H1 (cell line): ENCODE results near the gene IFNK. TPM values are rescaled to one million over a fixed set of nuclear protein-coding genes. Genes with fewer than 3 reads are reported as not detected.

Experiments used
- CTCF ChIA-PET: fragments of 300-600 bp; sonication (Branson Sonifier 250); formaldehyde crosslinking; loops from one replicate; lab custom pipeline; 2021; ENCODE audit not compliant: partially characterized antibody; lab: Charles Lee
- POLR2A ChIA-PET: fragments of 300-600 bp; sonication (Branson Sonifier 250); formaldehyde crosslinking; loops from one replicate; lab custom pipeline; 2021; ENCODE audit warnings: inconsistent platforms; ENCODE audit not compliant: partially characterized antibody; lab: Charles Lee
- DNase-seq, 2 experiments: peaks; one replicate each; pipeline versions ENCODE4 v3.0.0 to v3.0.0-alpha.2; 2010 to 2022; ENCODE audit warnings: low spot score in 2 of 2, low read depth in 1 of 2, mixed read lengths in 1 of 2
- FAIRE-seq: peaks from 2 replicates; lab custom pipeline; 2011; peaks lifted over from hg19 to GRCh38; lab: Jason Lieb, UNC
- H2AFZ ChIP-seq: 2 replicates; pipeline ENCODE4 v1.8.1; 2012; ENCODE audit warnings: low read length, inconsistent platforms
- H2AK5ac ChIP-seq: 2 replicates; pipeline ENCODE4 v1.6.1; 2013; ENCODE audit warnings: low read depth, low read length
- H2BK120ac ChIP-seq: replicated peaks from 2 replicates; pipeline ENCODE3; 2013; ENCODE audit warnings: low read depth, low read length, inconsistent platforms
- H2BK12ac ChIP-seq: 2 replicates; pipeline ENCODE4 v1.6.1; 2013; ENCODE audit warnings: low read depth, low read length
- H2BK15ac ChIP-seq: 2 replicates; pipeline ENCODE4 v1.6.1; 2013; ENCODE audit warnings: low read length
- H2BK20ac ChIP-seq: 2 replicates; pipeline ENCODE4 v1.6.1; 2013; ENCODE audit warnings: low read length
- H2BK5ac ChIP-seq: 2 replicates; pipeline ENCODE4 v1.6.1; 2013; ENCODE audit warnings: low read depth, low read length
- H3K14ac ChIP-seq: 2 replicates; pipeline ENCODE4 v1.6.1; 2013; ENCODE audit warnings: inconsistent platforms; ENCODE audit not compliant: insufficient read length
- H3K18ac ChIP-seq: 2 replicates; pipeline ENCODE4 v1.6.1; 2013; ENCODE audit warnings: low read length; ENCODE audit errors: extremely low read depth
- H3K23ac ChIP-seq: 2 replicates; pipeline ENCODE4 v1.6.1; 2013; ENCODE audit warnings: inconsistent platforms; ENCODE audit not compliant: insufficient read length
- H3K23me2 ChIP-seq: 2 replicates; pipeline ENCODE4 v1.6.1; 2013; ENCODE audit warnings: low read depth, low read length
- H3K27ac ChIP-seq: 2 replicates; pipeline ENCODE4 v1.6.1; 2011; ENCODE audit warnings: low read depth, low read length, inconsistent platforms
- H3K27me3 ChIP-seq, 4 experiments: replicated peaks in 1 of 4; 1 replicate in 1 of 4; 2 replicates in 3 of 4; pipeline versions ENCODE4 v1.6.1 to v1.8.1; 2011 to 2013; ENCODE audit warnings: low read length in 3 of 4, mild to moderate bottlenecking in 3 of 4, inconsistent platforms in 2 of 4, mixed read lengths in 2 of 4, moderate library complexity in 1 of 4; ENCODE audit not compliant: control insufficient read depth in 3 of 4, insufficient read depth in 3 of 4; ENCODE audit errors: extremely low read depth in 1 of 4
- H3K36me3 ChIP-seq, 4 experiments: 2 replicates each; pipeline versions ENCODE4 v1.6.1 to v1.8.1; 2011 to 2013; ENCODE audit warnings: mild to moderate bottlenecking in 4 of 4, low read length in 3 of 4, moderate library complexity in 2 of 4, control low read depth in 1 of 4, inconsistent platforms in 1 of 4; ENCODE audit not compliant: insufficient read depth in 4 of 4, control insufficient read depth in 2 of 4
- H3K4ac ChIP-seq: replicated peaks from 2 replicates; pipeline ENCODE3; 2013; ENCODE audit warnings: low read length, low read depth, mixed read lengths, inconsistent platforms; ENCODE audit not compliant: insufficient read length
- H3K4me1 ChIP-seq, 4 experiments: replicated peaks in 1 of 4; 1 replicate in 1 of 4; 2 replicates in 3 of 4; pipeline versions ENCODE4 v1.6.1 to v1.8.1; 2011 to 2013; ENCODE audit warnings: low read length in 3 of 4, inconsistent platforms in 2 of 4, mixed read lengths in 1 of 4; ENCODE audit not compliant: insufficient read depth in 4 of 4, control insufficient read depth in 3 of 4
- H3K4me2 ChIP-seq, 2 experiments: 2 replicates each; pipeline versions ENCODE4 v1.6.1 to v1.8.1; 2011 to 2013; ENCODE audit warnings: low read depth in 2 of 2, low read length in 2 of 2, control low read depth in 1 of 2, inconsistent platforms in 1 of 2, mild to moderate bottlenecking in 1 of 2; ENCODE audit not compliant: insufficient read depth in 1 of 2
- H3K4me3 ChIP-seq, 4 experiments: fragments of 200-600, 300-600 bp in 1 of 4; sonication (generic), shearing (Covaris generic), sonication (Bioruptor Twin) in 1 of 4; 2 replicates each; pipeline versions ENCODE4 v1.5.1 to v1.8.1; 2011 to 2016; ENCODE audit warnings: low read length in 4 of 4, low read depth in 3 of 4, control low read depth in 2 of 4, inconsistent platforms in 2 of 4, mild to moderate bottlenecking in 2 of 4, mixed read lengths in 1 of 4, moderate library complexity in 1 of 4; ENCODE audit not compliant: insufficient read depth in 2 of 4; ENCODE audit errors: extremely low read depth in 1 of 4
- H3K56ac ChIP-seq: replicated peaks from 2 replicates; pipeline ENCODE3; 2013; ENCODE audit warnings: low read depth, mild to moderate bottlenecking, mixed read lengths, low read length, inconsistent platforms; ENCODE audit not compliant: insufficient read length
- H3K79me1 ChIP-seq: 2 replicates; pipeline ENCODE4 v1.6.1; 2013; ENCODE audit warnings: low read depth, low read length, control low read depth
- H3K79me2 ChIP-seq, 2 experiments: 2 replicates each; pipeline versions ENCODE4 v1.6.1 to v1.8.1; 2012 to 2013; ENCODE audit warnings: low read length in 2 of 2, mild to moderate bottlenecking in 2 of 2, inconsistent platforms in 1 of 2; ENCODE audit not compliant: insufficient read depth in 2 of 2, control insufficient read depth in 1 of 2
- H3K9ac ChIP-seq, 4 experiments: replicated peaks in 1 of 4; 1 replicate in 1 of 4; 2 replicates in 3 of 4; pipeline versions ENCODE4 v1.6.1 to v1.8.1; 2011 to 2013; ENCODE audit warnings: low read depth in 3 of 4, low read length in 3 of 4, control low read depth in 2 of 4, mild to moderate bottlenecking in 2 of 4, moderate library complexity in 2 of 4, inconsistent platforms in 1 of 4; ENCODE audit errors: extremely low read depth in 1 of 4
- H3K9me3 ChIP-seq, 2 experiments: 2 replicates each; pipeline versions ENCODE4 v1.6.1 to v1.8.1; 2012 to 2013; ENCODE audit warnings: mild to moderate bottlenecking in 2 of 2, moderate library complexity in 2 of 2, control low read depth in 1 of 2, inconsistent platforms in 1 of 2, low read depth in 1 of 2, low read length in 1 of 2, mixed read lengths in 1 of 2; ENCODE audit not compliant: insufficient read depth in 2 of 2
- H4K20me1 ChIP-seq, 2 experiments: replicated peaks in 1 of 2; 2 replicates each; pipeline versions ENCODE3 to v1.8.1; 2011 to 2013; ENCODE audit warnings: inconsistent platforms in 2 of 2, low read length in 2 of 2, mild to moderate bottlenecking in 1 of 2; ENCODE audit not compliant: insufficient read depth in 2 of 2, control insufficient read depth in 1 of 2
- H4K5ac ChIP-seq: 2 replicates; pipeline ENCODE4 v1.6.1; 2013; ENCODE audit warnings: low read length, low read depth, mixed read lengths, inconsistent platforms; ENCODE audit not compliant: insufficient read length
- H4K8ac ChIP-seq: 2 replicates; pipeline ENCODE4 v1.8.0; 2013; ENCODE audit warnings: mild to moderate bottlenecking, moderate library complexity, low read length, inconsistent platforms; ENCODE audit not compliant: insufficient read depth; ENCODE audit errors: extremely low read depth
- H4K91ac ChIP-seq: replicated peaks from 2 replicates; pipeline ENCODE3; 2013; ENCODE audit warnings: low read length, mixed read lengths, inconsistent platforms; ENCODE audit not compliant: insufficient read length
- BCL11A ChIP-seq, 2 experiments: IDR thresholded peaks; one replicate each; pipeline ENCODE4 v1.6.1; 2011; ENCODE audit warnings: low read depth in 2 of 2, low read length in 2 of 2, mild to moderate bottlenecking in 2 of 2
- CHD1 ChIP-seq: IDR thresholded peaks from 2 replicates; pipeline ENCODE4 v1.6.1; 2012; ENCODE audit warnings: low read depth, low read length, improper control_type of control experiment
- CHD2 ChIP-seq: IDR thresholded peaks from 2 replicates; pipeline ENCODE4 v1.6.1; 2012; ENCODE audit warnings: low read length, improper control_type of control experiment
- EGR1 ChIP-seq: IDR thresholded peaks from 2 replicates; pipeline ENCODE4 v1.6.1; 2011; ENCODE audit warnings: low read depth, low read length, borderline replicate concordance
- EP300 ChIP-seq, 2 experiments: IDR thresholded peaks; 1 replicate in 1 of 2; 2 replicates in 1 of 2; pipeline ENCODE4 v1.6.1; 2011 to 2012; ENCODE audit warnings: low read depth in 2 of 2, low read length in 2 of 2, mild to moderate bottlenecking in 2 of 2, borderline replicate concordance in 1 of 2, inconsistent platforms in 1 of 2, moderate library complexity in 1 of 2
- HDAC2 ChIP-seq, 2 experiments: fragments of 300-600 bp in 1 of 2; sonication (generic) in 1 of 2; IDR thresholded peaks; 2 replicates each; pipeline ENCODE4 v1.6.1; 2011 to 2012; ENCODE audit warnings: low read depth in 2 of 2, low read length in 2 of 2, mild to moderate bottlenecking in 2 of 2, moderate library complexity in 2 of 2, borderline replicate concordance in 1 of 2, inconsistent platforms in 1 of 2
- PHF8 ChIP-seq: fragments of 200-600 bp; sonication (generic); conservative IDR thresholded peaks from 2 replicates; pipeline ENCODE4 v1.7.1; 2012; ENCODE audit warnings: low read depth, mild to moderate bottlenecking, inconsistent platforms, low read length, moderate library complexity
- RAD21 ChIP-seq, 2 experiments: IDR thresholded peaks in 1 of 2; conservative IDR thresholded peaks in 1 of 2; 2 replicates each; pipeline ENCODE4 v1.6.1; 2011; ENCODE audit warnings: low read depth in 2 of 2, low read length in 2 of 2, improper control_type of control experiment in 1 of 2, inconsistent platforms in 1 of 2, mild to moderate bottlenecking in 1 of 2, moderate library complexity in 1 of 2
- SIRT6 ChIP-seq: IDR thresholded peaks from one replicate; pipeline ENCODE4 v1.7.1; 2012; ENCODE audit warnings: low read length, inconsistent platforms
- SP4 ChIP-seq: IDR thresholded peaks from 2 replicates; pipeline ENCODE4 v1.6.1; 2012; ENCODE audit warnings: low read length, inconsistent platforms
- SRF ChIP-seq: IDR thresholded peaks from 2 replicates; pipeline ENCODE4 v1.6.1; 2011; ENCODE audit warnings: mild to moderate bottlenecking, low read depth, low read length, moderate library complexity
- polyA plus RNA-seq, 7 experiments: library from polyadenylated mRNA; depleted of rRNA in 3 of 7; stranded (reverse) in 5 of 7; unstranded in 2 of 7; fragments of >200 nt in 5 of 7; fragments of 200-250 nt in 2 of 7; gene quantifications; 1 replicate in 5 of 7; 2 replicates in 1 of 7; 4 replicates in 1 of 7; pipeline versions ENCODE4 v1.2.1 to v1.2.3, GENCODE V29; 2011 to 2013; ENCODE audit warnings: missing spikeins in 2 of 7, mixed read lengths in 2 of 7
- total RNA-seq: library from RNA; stranded (reverse); fragmentation: NEBNext Ultra II Directional; extraction: Animal tissue kit (Norgen Biotek cat#: 25700); gene quantifications from 2 replicates; pipeline ENCODE4 v1.2.1, GENCODE V29; 2021
- TF ChIP-seq, protein P1 (sequence below): IDR thresholded peaks from 2 replicates; pipeline ENCODE4 v1.6.1; 2011; ENCODE audit warnings: low read depth, mild to moderate bottlenecking, low read length; ENCODE audit not compliant: insufficient read depth

IFNK gene
- total and polyA plus RNA-seq, 2 of the 8 experiments (the other 6 are each of a cell fraction or from before 2014, with no cell fraction given), result not detected

DNA sequence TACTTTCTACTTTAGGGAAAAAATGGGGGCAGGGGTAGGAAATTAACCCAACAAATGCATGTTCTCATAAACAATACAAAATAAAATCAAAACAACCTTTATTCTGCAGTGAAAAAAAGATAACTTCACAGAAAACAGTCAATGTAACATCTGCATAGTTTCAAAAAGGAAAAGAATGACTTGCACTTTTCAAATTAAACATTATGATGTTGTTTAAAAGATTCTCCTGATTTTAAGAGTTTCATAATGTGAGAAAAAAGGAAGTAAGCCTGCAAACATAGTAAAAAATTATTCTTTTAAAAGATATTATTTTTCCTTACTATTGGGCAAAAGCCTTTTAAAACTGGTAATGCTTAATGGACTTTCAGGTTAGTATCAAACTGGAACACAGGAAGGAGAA, 41.6 kb downstream of the IFNK start:
- H2BK5ac ChIP-seq, result no peak overlapping the region
- no peaks in the 10 kb centered on the region for H3K9me3 ChIP-seq
- no peak overlapping the region for H2AFZ ChIP-seq
- H2AK5ac ChIP-seq, result no peak overlapping the region
- TF ChIP-seq SIRT6 (no peak), CHD1 (no peak), PHF8 (no peak), EP300 (IDR thresholded peaks at IDR 0.05; ENCODE audit: borderline replicate concordance in 1 of 2, low read depth in 2 of 2, low read length in 2 of 2) (no peak), BCL11A (IDR thresholded peaks at IDR 0.05; ENCODE audit: low read depth in 2 of 2, low read length in 2 of 2) (no peak), HDAC2 (IDR thresholded peaks at IDR 0.05; ENCODE audit: borderline replicate concordance in 1 of 2, low read depth in 2 of 2, low read length in 2 of 2) (no peak), RAD21 (IDR thresholded peaks at IDR 0.05 in 1 of 2, conservative IDR thresholded peaks at IDR 0.05 in 1 of 2; ENCODE audit: low read depth in 2 of 2, low read length in 2 of 2) (no peak), EGR1 (no peak), SP4 (no peak), CHD2 (no peak), SRF (no peak)
- TF ChIP-seq, protein P1, sequence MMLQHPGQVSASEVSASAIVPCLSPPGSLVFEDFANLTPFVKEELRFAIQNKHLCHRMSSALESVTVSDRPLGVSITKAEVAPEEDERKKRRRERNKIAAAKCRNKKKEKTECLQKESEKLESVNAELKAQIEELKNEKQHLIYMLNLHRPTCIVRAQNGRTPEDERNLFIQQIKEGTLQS, result no peak
- H2BK12ac ChIP-seq, result no peak overlapping the region
- ChIA-PET POLR2A (no interaction called here), CTCF (no interaction called here)
- H3K79me2 ChIP-seq, result peaks cover 0 to 30% of the 10 kb centered on the region in 2 experiments; a peak in 2 of 4 replicates
- no peak overlapping the region for H2BK120ac ChIP-seq
- no peak overlapping the region for H3K4me2 ChIP-seq
- H3K4me1 ChIP-seq, result no peaks in the 10 kb centered on the region
- no peak overlapping the region for H2BK20ac ChIP-seq
- no peaks in the 10 kb centered on the region for H3K79me1 ChIP-seq
- no peak overlapping the region for H3K14ac ChIP-seq
- no peaks in the 10 kb centered on the region for H3K27me3 ChIP-seq
- H4K5ac ChIP-seq, result no peak overlapping the region
- no peak overlapping the region for H3K23ac ChIP-seq
- no peak overlapping the region for H3K18ac ChIP-seq
- no peak overlapping the region for H3K27ac ChIP-seq
- H4K91ac ChIP-seq, result no peak overlapping the region
- H2BK15ac ChIP-seq, result no peak overlapping the region
- H3K4me3 ChIP-seq, result no peak overlapping the region
- H3K23me2 ChIP-seq, result no peaks in the 10 kb centered on the region
- FAIRE-seq (no peak), DNase-seq (no peak)
- H3K9ac ChIP-seq, result no peak overlapping the region
- peaks cover 0 to 2% of the 10 kb centered on the region in 2 experiments for H4K20me1 ChIP-seq
- H3K4ac ChIP-seq, result no peak overlapping the region
- no peak overlapping the region for H3K56ac ChIP-seq
- H4K8ac ChIP-seq, result no peak overlapping the region
- peaks cover 0 to 37% (median 4%) of the 10 kb centered on the region in 4 experiments; a peak in 3 of 8 replicates for H3K36me3 ChIP-seq
